ENCODE data around the gene ZFYVE28. TPM values are rescaled to one million over a fixed set of nuclear protein-coding genes. Genes with fewer than 3 reads are reported as not detected.

The ZFYVE28 gene
- total RNA-seq, 1 donor from 2014 or later, result 5.1 TPM

DNA sequence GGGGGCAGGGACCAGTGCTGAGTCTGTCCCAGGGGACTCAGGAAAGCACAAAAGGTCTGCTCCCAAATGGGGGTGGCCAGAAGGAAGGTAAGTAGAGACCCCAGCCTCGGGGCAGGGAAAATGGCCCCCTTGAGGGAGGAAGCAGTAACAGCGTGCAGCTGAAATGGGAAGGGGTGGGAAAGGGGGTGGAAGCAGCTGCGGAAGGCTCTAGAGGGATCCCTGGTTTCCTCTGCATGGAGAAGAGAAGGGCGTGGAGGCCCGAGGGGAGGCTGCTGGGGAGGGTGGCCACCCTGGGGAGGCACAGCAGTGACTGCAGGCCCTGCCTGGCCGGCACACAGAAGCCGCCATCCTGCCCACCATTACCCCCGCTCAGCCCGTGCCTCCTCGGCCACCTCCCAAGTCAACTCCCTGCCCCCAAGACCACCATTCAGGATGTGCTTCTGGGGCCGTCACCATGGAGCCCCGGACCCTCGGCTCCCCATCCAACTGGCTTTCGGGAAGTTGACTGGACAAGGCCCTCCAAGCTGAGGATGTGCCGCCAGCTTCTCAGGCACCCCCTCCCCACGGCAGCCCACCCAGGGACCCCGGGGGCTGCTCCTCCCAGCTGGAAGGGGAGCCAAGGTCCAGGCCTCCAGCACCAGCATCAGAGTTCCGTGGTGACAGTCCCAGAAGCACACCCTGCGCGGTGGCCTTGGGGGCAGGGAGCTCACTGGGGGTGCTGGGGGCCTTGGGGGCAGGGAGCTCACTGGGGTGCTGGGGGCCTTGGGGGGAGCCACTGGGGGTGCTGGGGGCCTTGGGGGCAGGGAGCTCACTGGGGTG, 23.9 kb upstream of the ZFYVE28 start:
- intact Hi-C loops (cut with micrococcal nuclease), result no loop called here
- H3K27me3 Mint-ChIP-seq (ENCODE audit: insufficient read depth), result peaks cover 2% of the 10 kb centered on the region

DNA sequence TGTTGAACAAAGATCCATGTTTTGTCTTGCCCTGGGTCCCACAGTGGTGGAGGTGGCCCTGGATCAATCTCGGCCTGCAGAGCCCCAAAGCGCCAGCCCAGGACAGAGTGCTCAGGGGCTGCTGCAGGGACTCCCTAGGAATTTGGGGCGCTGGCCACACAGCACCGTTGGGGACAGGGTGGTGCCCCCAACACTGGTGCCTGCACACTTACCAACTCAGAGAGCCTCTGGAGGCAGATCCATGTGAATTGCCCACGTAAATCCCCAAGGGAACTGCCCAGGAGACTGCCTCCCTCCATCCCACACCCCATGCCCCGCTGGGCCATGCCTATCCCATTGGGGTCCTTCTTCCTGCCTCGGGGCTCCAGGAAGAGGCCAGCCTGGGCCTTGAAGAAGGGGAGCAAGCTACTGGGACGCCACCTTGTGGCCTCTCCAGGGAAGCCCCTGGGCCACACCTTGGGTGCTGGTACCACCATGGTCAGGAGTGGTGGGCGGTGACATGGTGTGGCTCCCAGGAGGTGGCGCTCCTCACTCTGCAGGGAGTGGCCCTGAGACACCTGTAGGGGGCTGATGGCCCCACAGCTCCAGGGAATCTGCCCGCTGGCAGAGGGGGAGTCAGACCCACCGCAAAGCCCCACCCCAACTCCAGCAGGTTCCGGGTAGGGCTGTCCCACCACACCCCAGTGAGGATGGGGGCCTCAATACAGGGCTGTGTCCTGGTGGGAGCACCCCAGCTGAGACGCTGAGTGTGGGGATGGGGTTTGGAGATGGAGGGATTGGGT, 23.1 kb upstream of the ZFYVE28 start:
- peak; percentile 55 for DNase-seq (ENCODE audit: low spot score)
- Mint-ChIP-seq H3K4me3 (no peak overlapping the region), H3K27me3 (ENCODE audit: insufficient read depth) (peaks cover 2% of the 10 kb centered on the region), H3K27ac (no peak overlapping the region), H3K4me1 (ENCODE audit: low read depth) (no peaks in the 10 kb centered on the region), H3K36me3 (ENCODE audit: low read depth) (no peaks in the 10 kb centered on the region), H3K9me3 (no peaks in the 10 kb centered on the region)
- intact Hi-C loops (cut with micrococcal nuclease), result loop anchor here (1.0 to 2.0 kb wide), 2 partner anchors 23 to 221 kb away; partner anchors contain the start of genes CFAP99 and ZFYVE28

More for the DNA sequence above, 23.9 kb upstream of the ZFYVE28 start:
- DNase-seq (ENCODE audit: low spot score), result no peak
- no peaks in the 10 kb centered on the region for H3K36me3 Mint-ChIP-seq (ENCODE audit: low read depth)
- no peaks in the 10 kb centered on the region for H3K9me3 Mint-ChIP-seq
- H3K4me1 Mint-ChIP-seq (ENCODE audit: low read depth), result no peaks in the 10 kb centered on the region
- no peak overlapping the region for H3K4me3 Mint-ChIP-seq
- H3K27ac Mint-ChIP-seq, result no peak overlapping the region

DNA sequence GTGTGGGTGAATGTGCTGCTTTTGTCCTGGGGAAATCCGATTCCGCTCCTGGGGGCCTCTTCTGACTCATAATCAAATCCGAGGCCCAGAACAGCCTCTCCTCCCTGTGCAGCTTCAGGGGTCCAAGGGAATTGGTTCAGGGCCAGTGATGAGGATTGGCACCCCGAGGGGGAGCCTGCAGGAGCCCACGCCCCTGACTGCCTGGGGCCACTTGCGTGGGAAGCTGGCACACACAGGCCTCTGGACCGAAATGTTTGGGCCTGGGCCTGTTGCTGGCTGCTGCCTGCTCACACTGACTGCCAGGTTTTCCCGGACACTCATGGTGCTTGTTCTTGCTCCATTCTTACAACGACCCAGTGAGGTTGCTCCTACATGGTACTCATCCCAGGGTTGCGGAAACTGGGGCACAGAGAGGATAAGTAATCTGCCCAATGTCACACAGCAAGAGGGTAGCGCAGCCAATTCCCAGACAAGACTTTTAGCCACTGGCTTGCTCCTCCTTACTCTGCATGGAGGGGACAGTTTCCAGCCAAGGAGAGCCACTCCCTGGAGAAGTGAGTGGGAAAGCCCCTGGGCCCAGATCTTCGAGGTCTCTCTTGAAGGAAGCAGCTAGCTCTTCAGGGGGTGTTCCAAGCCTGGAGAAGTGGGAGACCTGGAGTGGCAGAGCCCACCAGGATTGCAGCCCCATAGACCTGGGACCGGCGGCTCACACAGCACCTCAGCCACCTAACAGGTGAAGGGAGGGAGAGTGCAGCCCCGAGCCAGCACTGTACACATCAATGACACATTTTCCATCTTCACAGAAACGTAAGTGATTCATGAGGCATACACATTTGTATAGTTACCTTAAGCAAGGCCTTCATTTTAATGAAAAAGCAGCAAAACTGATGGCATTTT, 20.6 kb upstream of the ZFYVE28 start:
- H3K9me3 Mint-ChIP-seq, result no peaks in the 10 kb centered on the region
- H3K36me3 Mint-ChIP-seq (ENCODE audit: low read depth), result no peaks in the 10 kb centered on the region
- no peak for DNase-seq (ENCODE audit: low spot score)
- no peak overlapping the region for H3K27ac Mint-ChIP-seq
- peaks cover 1% of the 10 kb centered on the region for H3K27me3 Mint-ChIP-seq (ENCODE audit: insufficient read depth)
- no peak overlapping the region for H3K4me3 Mint-ChIP-seq
- intact Hi-C loops (cut with micrococcal nuclease), result no loop called here
- no peaks in the 10 kb centered on the region for H3K4me1 Mint-ChIP-seq (ENCODE audit: low read depth)

DNA sequence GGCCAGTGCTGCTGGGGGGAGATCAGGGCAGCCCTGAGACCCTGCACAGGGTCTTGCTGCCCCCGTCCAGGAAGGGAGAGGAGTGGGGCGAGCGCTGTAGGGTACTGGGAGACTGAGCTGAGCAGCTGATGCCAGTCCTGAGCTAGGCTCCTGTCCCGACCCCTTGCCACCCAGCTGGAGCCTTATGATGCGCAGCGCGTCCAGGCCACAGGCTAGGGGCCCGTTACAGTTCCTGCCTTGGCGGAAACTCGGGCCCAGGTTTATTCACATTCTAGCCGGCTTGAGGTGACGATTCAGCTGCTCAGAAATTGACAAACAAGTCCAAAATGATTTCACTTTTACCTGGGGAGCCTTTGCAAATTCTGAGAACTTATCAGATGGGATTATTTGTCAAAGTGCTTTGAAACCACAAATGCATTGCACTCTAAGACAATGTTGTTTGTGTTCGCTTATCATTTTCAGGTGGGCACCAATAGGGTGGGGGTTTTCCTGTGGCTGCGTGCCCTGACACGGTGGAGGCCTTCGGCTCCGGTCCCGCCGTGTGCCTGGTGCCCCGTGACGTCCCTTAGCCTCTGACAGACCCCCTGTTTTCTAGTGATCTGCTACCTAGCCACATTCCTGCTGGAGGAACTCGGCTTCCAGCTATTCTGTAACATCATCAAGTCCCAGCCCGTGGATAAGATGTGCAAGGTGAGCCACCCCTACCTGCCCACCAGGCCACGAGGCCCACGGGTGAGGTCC, 19.2 kb upstream of the ZFYVE28 start:
- intact Hi-C loops (cut with micrococcal nuclease), result no loop called here
- no peaks in the 10 kb centered on the region for H3K4me1 Mint-ChIP-seq (ENCODE audit: low read depth)
- no peak for DNase-seq (ENCODE audit: low spot score)
- H3K4me3 Mint-ChIP-seq, result no peak overlapping the region
- H3K27ac Mint-ChIP-seq, result no peak overlapping the region
- no peaks in the 10 kb centered on the region for H3K9me3 Mint-ChIP-seq
- peaks cover 1% of the 10 kb centered on the region for H3K27me3 Mint-ChIP-seq (ENCODE audit: insufficient read depth)
- no peaks in the 10 kb centered on the region for H3K36me3 Mint-ChIP-seq (ENCODE audit: low read depth)

DNA sequence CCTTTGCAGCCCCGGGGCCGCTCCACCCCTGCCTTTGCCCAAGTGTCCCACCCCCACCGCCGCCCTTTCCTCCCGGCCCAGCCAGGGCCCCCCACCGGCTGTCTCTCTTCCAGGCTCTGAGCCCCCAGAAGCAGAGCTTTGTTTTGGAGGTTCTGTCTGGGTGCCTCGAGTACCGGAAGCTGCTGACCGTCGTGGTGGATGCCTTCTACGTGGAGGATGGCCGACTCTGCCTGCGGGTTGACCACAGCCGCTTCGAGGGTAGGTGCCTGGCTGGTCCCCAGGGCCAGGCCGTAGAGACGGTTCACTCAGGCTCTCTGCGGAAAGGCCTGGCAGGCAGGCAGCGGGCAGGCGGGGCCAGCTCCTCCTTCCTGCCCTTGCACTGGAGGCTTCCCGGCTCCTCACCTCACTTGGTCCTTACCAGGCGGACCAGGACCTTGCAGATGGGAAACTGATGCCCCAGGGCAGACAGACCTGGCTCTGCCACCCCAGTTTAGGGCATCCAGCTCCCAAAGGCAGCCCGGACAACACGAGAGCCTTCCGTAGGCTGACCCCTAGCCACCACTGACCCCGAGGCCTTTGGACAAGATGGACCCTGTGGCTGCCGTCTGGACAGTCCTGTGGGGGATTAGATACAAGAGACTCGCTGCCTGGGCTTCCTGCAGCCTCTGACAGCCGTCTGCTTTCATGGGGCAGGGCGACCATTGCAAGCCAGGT, 18.5 kb upstream of the ZFYVE28 start:
- H3K4me3 Mint-ChIP-seq, result no peak overlapping the region
- H3K4me1 Mint-ChIP-seq (ENCODE audit: low read depth), result no peaks in the 10 kb centered on the region
- no peaks in the 10 kb centered on the region for H3K36me3 Mint-ChIP-seq (ENCODE audit: low read depth)
- H3K27ac Mint-ChIP-seq, result no peak overlapping the region
- H3K9me3 Mint-ChIP-seq, result no peaks in the 10 kb centered on the region
- no peak for DNase-seq (ENCODE audit: low spot score)
- intact Hi-C loops (cut with micrococcal nuclease), result no loop called here
- H3K27me3 Mint-ChIP-seq (ENCODE audit: insufficient read depth), result peaks cover 1% of the 10 kb centered on the region

DNA sequence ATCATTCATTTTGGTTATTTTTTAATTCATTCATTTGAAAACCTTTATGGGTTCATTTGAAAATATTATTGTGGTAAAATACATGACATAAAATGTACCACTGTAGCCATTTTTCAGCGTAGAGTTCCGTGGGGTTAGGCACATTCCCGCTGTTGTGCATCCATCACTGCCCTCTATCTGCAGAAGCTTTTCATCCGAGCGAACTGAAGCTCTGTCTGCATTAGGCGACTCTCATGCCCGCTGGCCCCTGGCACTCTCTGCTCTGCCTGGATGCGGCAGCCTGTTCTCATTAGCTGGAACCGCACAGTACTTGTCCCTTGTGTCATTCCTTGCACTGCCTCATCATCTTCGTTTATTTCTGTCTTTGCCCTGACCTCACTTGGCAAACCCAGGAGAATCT, 17.9 kb upstream of the ZFYVE28 start:
- intact Hi-C loops (cut with micrococcal nuclease), result no loop called here
- H3K27ac Mint-ChIP-seq, result no peak overlapping the region
- H3K4me1 Mint-ChIP-seq (ENCODE audit: low read depth), result no peaks in the 10 kb centered on the region
- H3K9me3 Mint-ChIP-seq, result no peaks in the 10 kb centered on the region
- peaks cover 1% of the 10 kb centered on the region for H3K27me3 Mint-ChIP-seq (ENCODE audit: insufficient read depth)
- no peak for DNase-seq (ENCODE audit: low spot score)
- H3K4me3 Mint-ChIP-seq, result no peak overlapping the region
- H3K36me3 Mint-ChIP-seq (ENCODE audit: low read depth), result no peaks in the 10 kb centered on the region

DNA sequence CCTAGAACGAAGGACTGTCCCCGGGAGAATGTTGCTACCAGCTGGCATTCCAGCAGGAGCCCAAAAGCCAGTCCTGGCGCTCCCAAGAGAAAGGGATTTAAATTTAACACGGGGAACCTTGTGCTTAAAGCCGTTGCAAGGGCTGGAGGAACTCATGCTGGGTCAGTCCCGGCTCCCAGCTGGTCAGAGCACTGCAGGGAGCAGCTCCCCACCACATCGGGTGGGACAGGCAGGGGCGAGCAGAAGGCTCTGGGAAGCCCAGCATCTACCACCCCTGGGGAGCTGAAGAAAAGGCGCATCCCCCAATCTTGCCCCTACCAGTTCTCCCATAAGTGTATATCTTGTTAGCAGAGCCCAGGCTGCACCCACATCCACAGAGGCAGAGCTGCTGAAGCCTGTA, 16.0 kb upstream of the ZFYVE28 start:
- peaks cover 1% of the 10 kb centered on the region for H3K27me3 Mint-ChIP-seq (ENCODE audit: insufficient read depth)
- no peak overlapping the region for H3K4me3 Mint-ChIP-seq
- no peaks in the 10 kb centered on the region for H3K9me3 Mint-ChIP-seq
- no peaks in the 10 kb centered on the region for H3K4me1 Mint-ChIP-seq (ENCODE audit: low read depth)
- H3K36me3 Mint-ChIP-seq (ENCODE audit: low read depth), result no peaks in the 10 kb centered on the region
- intact Hi-C loops (cut with micrococcal nuclease), result no loop called here
- DNase-seq (ENCODE audit: low spot score), result no peak
- H3K27ac Mint-ChIP-seq, result no peak overlapping the region

DNA sequence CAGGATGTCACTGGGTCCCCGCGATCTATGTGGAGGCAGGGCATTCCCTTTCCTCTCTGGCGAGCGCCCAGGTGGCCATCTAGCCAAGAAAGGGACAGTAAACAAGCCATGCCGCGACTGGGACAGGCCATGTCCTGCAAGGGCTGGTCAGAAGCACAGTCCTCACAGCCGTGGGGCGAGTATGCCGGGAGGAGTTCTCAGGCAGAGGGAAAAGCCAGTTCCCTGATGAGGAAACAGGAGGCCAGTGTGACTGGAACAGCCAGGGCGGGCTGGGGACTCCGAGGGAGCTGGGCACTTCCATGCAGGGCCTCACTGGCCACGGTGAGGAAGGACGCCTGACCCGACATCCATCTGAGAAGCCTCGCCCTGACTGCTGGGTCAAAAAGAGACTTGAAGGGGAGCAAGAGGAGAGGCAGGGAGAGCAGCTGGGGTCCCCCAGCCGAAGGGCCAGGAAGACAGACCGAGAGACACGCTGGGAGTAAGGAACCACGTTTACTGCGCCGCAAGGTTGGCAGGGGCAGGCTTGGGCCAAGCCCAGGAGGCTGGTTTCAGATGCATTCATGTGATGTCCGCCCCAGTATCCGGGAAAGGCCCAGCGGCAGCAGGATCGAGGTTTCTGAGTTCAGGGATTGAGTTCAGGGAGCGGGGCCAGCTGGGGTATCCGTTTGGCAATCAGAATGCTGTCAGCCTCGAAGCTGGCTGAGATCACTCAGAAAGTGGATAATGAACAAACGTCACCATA, 15.3 kb upstream of the ZFYVE28 start:
- Mint-ChIP-seq H3K36me3 (ENCODE audit: low read depth) (no peaks in the 10 kb centered on the region), H3K4me1 (ENCODE audit: low read depth) (no peaks in the 10 kb centered on the region), H3K27me3 (ENCODE audit: insufficient read depth) (peaks cover 1% of the 10 kb centered on the region), H3K4me3 (no peak overlapping the region), H3K27ac (no peak overlapping the region), H3K9me3 (no peaks in the 10 kb centered on the region)
- intact Hi-C loops (cut with micrococcal nuclease), result no loop called here
- no peak for DNase-seq (ENCODE audit: low spot score)

DNA sequence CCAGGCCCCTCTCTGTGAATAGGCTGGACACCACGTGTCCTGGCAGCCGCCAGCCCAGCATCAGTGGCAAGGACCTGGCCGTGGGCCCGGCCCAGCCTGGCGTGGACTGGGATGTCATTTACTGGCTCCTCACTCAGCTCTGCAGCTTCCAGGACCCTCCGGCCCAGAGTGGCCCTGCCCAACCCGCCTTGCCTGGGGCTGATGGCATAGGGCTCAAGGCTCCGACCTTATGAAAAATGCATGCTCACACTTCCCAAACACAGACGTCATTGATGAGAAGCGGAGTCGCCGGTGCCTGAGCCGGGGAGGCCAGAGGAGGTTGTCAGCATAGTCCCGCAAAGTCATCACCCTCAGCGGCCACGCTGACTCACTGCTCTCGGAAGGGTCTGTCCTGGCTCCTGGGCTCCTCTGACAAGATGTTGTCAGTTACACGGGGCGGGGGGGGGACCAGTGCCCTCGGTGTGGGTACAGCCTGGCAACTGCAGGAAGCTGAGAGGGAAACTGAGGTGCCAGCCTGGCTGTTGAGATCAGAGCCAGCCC, 14.6 kb upstream of the ZFYVE28 start:
- Mint-ChIP-seq H3K9me3 (no peaks in the 10 kb centered on the region), H3K27me3 (ENCODE audit: insufficient read depth) (peaks cover 1% of the 10 kb centered on the region)

DNA sequence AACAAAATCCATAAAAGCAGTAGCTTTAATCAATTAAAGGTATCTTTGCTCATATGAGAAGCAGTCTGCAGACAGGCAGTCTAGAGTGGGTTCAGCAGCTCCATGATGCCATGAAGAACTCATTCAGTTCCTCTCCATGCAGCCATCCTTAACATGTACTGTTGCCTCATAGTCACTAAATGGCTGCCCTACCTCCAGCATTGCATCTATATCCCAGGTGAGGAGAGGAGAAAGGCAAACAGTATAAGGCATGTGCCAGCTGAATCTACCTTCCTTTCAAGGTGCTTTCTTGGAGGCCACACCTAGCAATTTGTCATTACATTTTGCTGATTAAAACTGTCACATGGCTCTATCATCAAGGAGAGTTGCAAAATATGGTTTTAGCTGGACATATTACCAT, 13.6 kb upstream of the ZFYVE28 start:
- no peak for DNase-seq (ENCODE audit: low spot score)
- peaks cover 1% of the 10 kb centered on the region for H3K27me3 Mint-ChIP-seq (ENCODE audit: insufficient read depth)
- H3K9me3 Mint-ChIP-seq, result no peaks in the 10 kb centered on the region
- intact Hi-C loops (cut with micrococcal nuclease), result no loop called here
- no peaks in the 10 kb centered on the region for H3K4me1 Mint-ChIP-seq (ENCODE audit: low read depth)
- H3K27ac Mint-ChIP-seq, result no peak overlapping the region
- no peak overlapping the region for H3K4me3 Mint-ChIP-seq
- no peaks in the 10 kb centered on the region for H3K36me3 Mint-ChIP-seq (ENCODE audit: low read depth)

More for the DNA sequence above, 14.6 kb upstream of the ZFYVE28 start:
- Mint-ChIP-seq H3K36me3 (ENCODE audit: low read depth) (no peaks in the 10 kb centered on the region), H3K27ac (no peak overlapping the region), H3K4me1 (ENCODE audit: low read depth) (no peaks in the 10 kb centered on the region), H3K4me3 (no peak overlapping the region)
- intact Hi-C loops (cut with micrococcal nuclease), result no loop called here
- DNase-seq (ENCODE audit: low spot score), result no peak

All from activated T-helper 1 cell treated with anti-CD3 and anti-CD28 coated beads, Interleukin-12 subunit alpha, Interleukin-12 subunit beta, Interleukin-2, Interleukin-4 antibody, amounts not matched to agents 30 ng/mL and 10 ng/mL and 1 ng/mL, durations not matched to agents 14 hours and 24 hours and 36 hours (primary cell).